Activated T-cell treated with anti-CD3 and anti-CD28 coated beads for 48 hours (primary cell): ENCODE results near the gene PRSS50.

Source experiments
- DNase-seq: peaks from one replicate; pipeline ENCODE4 v3.0.0-alpha.2; 2020; ENCODE audit warnings: low read depth

The PRSS50 gene

GRCh38 chr3:46669191-46669999 lies 48.3 kb downstream of the PRSS50 start:
- no peak for DNase-seq

- no peak for DNase-seq
Observed at GRCh38 chr3:46668591-46668990, 49.1 kb downstream of the PRSS50 start.

GRCh38 chr3:46668116-46668515 lies 49.6 kb downstream of the PRSS50 start:
- no peak for DNase-seq

- DNase-seq = no peak
Observed at GRCh38 chr3:46667657-46668056, 50.0 kb downstream of the PRSS50 start.

GRCh38 chr3:46667061-46667621 lies 50.5 kb downstream of the PRSS50 start:
- no peak for DNase-seq

- DNase-seq = no peak
Observed at GRCh38 chr3:46666453-46666845, 51.2 kb downstream of the PRSS50 start.

- no peak for DNase-seq
Observed at GRCh38 chr3:46665763-46666452, 51.8 kb downstream of the PRSS50 start.

GRCh38 chr3:46664971-46665762 lies 52.5 kb downstream of the PRSS50 start:
- no peak for DNase-seq

- no peak for DNase-seq
Observed at GRCh38 chr3:46664188-46664970, 53.3 kb downstream of the PRSS50 start.

- no peak for DNase-seq
Observed at GRCh38 chr3:46663591-46664135, 54.0 kb downstream of the PRSS50 start.

GRCh38 chr3:46662771-46663551 lies 54.7 kb downstream of the PRSS50 start:
- DNase-seq = no peak
